Measurements from ENCODE around the gene DYNLT1. TPM values are rescaled to one million over a fixed set of nuclear protein-coding genes. Genes with fewer than 3 reads are reported as not detected.

The DYNLT1 gene
- total and polyA plus RNA-seq, 9 of the 15 experiments (the other 6 are each of a cell fraction or from before 2014, with no cell fraction given): 42.2 to 583 (median 127) TPM

DNA sequence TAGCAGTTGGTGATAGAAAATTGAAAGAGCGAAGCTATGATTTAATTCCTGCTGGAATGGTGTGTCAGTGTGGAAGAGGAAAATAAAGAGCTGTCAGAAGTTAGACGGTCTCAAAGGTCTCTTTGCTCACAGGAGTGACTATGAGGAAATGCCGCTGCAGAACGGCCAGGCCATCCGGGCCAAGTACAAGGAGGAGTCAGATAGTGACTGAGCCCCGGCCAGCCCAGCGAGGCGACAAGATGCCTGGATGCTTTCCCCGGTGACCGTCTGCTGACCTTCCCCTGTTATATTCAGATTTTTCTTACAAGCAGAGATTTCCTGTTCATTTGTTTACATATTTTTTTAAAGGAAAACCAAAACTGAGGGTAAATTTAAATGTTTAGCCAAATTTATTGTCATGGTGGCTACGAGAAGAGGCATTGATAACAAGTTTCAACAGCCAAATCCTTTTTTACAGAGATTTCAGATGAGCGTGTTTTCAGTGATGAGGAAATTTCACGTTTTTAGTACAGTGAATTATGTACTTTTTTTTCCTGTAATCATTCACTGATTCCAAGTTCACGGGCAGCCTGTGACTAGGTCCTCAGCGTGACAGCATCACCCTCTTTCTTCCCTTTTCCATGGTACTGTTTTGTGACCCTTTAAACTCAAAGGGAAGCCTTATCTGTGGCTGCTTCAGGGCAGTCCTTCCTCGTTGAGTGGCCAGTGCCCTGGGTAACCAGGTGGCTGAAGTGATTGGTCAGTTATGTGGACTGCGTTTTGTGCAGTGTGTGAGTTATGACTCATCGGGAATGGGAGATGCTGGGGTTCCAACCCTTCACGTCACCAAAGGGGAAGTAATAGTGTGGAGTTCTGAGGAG lies 12.6 kb downstream of the DYNLT1 start (continued):
- TF ChIP-seq NFYB (IDR thresholded peaks at IDR 0.05; ENCODE audit: extremely low read depth, insufficient read length) (peak; percentile 8), EP300 (IDR thresholded peaks at IDR 0.05; ENCODE audit: low read length) (peak; percentile 55; the same call in 1 of the 2 replicates), ATF1 (CRISPR knock-in tag; IDR thresholded peaks at IDR 0.05) (no peak), ATF1 (tag; IDR thresholded peaks at IDR 0.05) (peak; percentile 92), CEBPB (tag; IDR thresholded peaks at IDR 0.05) (no peak), ZNF217 (CRISPR knock-in tag; IDR thresholded peaks at IDR 0.05) (no peak), RCOR1 (IDR thresholded peaks at IDR 0.05; ENCODE audit: borderline replicate concordance in 1 of 2, low read depth in 2 of 2, low read length in 2 of 2) (peak in 1 of 2 experiments; percentile 96; a peak in 3 of 4 replicates), CREB1 (IDR thresholded peaks at IDR 0.05) (peak; percentile 66), CREB1 (CRISPR knock-in tag; IDR thresholded peaks at IDR 0.05) (peak; percentile 77), GABPB1 (CRISPR knock-in tag; IDR thresholded peaks at IDR 0.05) (peak; percentile 50; the same call in 1 of the 2 replicates), NBN (IDR thresholded peaks at IDR 0.05; ENCODE audit: low read depth) (peak; percentile 25; the same call in 1 of the 2 replicates), NFE2 (IDR thresholded peaks at IDR 0.05; ENCODE audit: low read depth) (peak; percentile 68)
